Measurements from ENCODE around the gene SPOP.

SPOP gene

GRCh38 chr17:49582789-49583188, 95.1 kb downstream of the SPOP start:
- no peaks in the 10 kb centered on the region for H4K20me1 ChIP-seq (ENCODE audit: low read depth, low read length)
- H3K79me2 ChIP-seq (ENCODE audit: insufficient read depth, low read length): no peaks in the 10 kb centered on the region
- no peak overlapping the region for H3K9ac ChIP-seq (ENCODE audit: low read length)
- no peaks in the 10 kb centered on the region for H3K27me3 ChIP-seq (ENCODE audit: low read length)
- no peaks in the 10 kb centered on the region for H3K9me3 ChIP-seq (ENCODE audit: insufficient read depth, low read length)
- no peak overlapping the region for H3K27ac ChIP-seq (ENCODE audit: low read depth, low read length)
- H3K4me3 ChIP-seq (ENCODE audit: insufficient read depth, low read length, poor library complexity, severe bottlenecking): no peak overlapping the region
- no peaks in the 10 kb centered on the region for H3F3A ChIP-seq (ENCODE audit: insufficient read depth)
- TF ChIP-seq EZH2phosphoT487 (conservative IDR thresholded peaks at IDR 0.05; ENCODE audit: low read length): no peak
- no peak for TF ChIP-seq CTCF (IDR thresholded peaks at IDR 0.05; ENCODE audit: insufficient read depth, low read length, poor library complexity, severe bottlenecking)
- H3K36me3 ChIP-seq (ENCODE audit: low read length): no peaks in the 10 kb centered on the region
- no peak overlapping the region for H3K4me2 ChIP-seq (ENCODE audit: low read depth, low read length, poor library complexity, severe bottlenecking)
- H3K9me2 ChIP-seq (replicated peaks; ENCODE audit: insufficient read depth, low read length): no peaks in the 10 kb centered on the region
- no peak overlapping the region for H2AFZ ChIP-seq (ENCODE audit: low read depth, low read length, severe bottlenecking)

DNA sequence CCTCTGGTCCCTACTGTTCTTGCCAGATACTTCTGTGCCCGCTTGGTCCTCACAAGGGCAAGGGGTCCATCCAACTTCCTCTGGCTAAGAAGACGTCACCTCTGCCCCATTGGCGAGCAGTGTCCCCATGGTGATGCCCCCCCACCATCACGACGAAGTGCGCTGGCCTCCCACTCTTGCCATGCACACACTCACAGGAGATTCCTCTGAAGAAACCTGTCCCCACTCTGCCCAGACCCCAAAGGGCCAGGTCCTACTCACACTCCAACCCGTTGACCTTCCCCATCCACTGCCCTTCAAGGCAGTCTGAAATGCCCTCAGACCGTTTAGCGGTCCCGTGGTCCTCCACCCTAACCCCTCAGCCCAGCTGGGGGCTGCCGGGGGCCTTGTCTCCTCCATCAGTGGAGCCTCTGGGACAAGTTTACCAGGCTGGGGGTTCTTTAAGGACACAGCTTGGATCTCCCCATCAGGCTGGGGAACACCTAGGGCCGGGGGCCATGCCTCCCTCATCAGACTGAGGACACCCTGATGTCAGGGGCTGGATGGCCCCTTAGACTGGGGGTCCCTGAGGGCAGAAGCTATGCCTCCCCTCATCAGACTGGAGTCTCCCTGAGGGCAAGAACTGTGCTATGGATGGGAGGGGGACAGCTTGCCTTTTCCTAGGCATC, 95.7 kb downstream of the SPOP start:
- no peaks in the 10 kb centered on the region for H3K9me3 ChIP-seq (ENCODE audit: insufficient read depth, low read length)
- H3K36me3 ChIP-seq (ENCODE audit: low read length): no peaks in the 10 kb centered on the region
- H3K27ac ChIP-seq (ENCODE audit: low read depth, low read length): no peak overlapping the region
- no peaks in the 10 kb centered on the region for H3K9me2 ChIP-seq (replicated peaks; ENCODE audit: insufficient read depth, low read length)
- H3K79me2 ChIP-seq (ENCODE audit: insufficient read depth, low read length): no peaks in the 10 kb centered on the region
- no peaks in the 10 kb centered on the region for H3K27me3 ChIP-seq (ENCODE audit: low read length)
- H3K9ac ChIP-seq (ENCODE audit: low read length): no peak overlapping the region
- H3K4me3 ChIP-seq (ENCODE audit: insufficient read depth, low read length, poor library complexity, severe bottlenecking): no peak overlapping the region
- TF ChIP-seq EZH2phosphoT487 (conservative IDR thresholded peaks at IDR 0.05; ENCODE audit: low read length): no peak
- TF ChIP-seq CTCF (IDR thresholded peaks at IDR 0.05; ENCODE audit: insufficient read depth, low read length, poor library complexity, severe bottlenecking): no peak
- H3F3A ChIP-seq (ENCODE audit: insufficient read depth): no peaks in the 10 kb centered on the region
- no peaks in the 10 kb centered on the region for H4K20me1 ChIP-seq (ENCODE audit: low read depth, low read length)
- no peak overlapping the region for H3K4me2 ChIP-seq (ENCODE audit: low read depth, low read length, poor library complexity, severe bottlenecking)
- H2AFZ ChIP-seq (ENCODE audit: low read depth, low read length, severe bottlenecking): no peak overlapping the region

GRCh38 chr17:49581648-49581998, 96.3 kb downstream of the SPOP start:
- no peak overlapping the region for H3K4me3 ChIP-seq (ENCODE audit: insufficient read depth, low read length, poor library complexity, severe bottlenecking)
- no peaks in the 10 kb centered on the region for H3K27me3 ChIP-seq (ENCODE audit: low read length)
- no peaks in the 10 kb centered on the region for H3K36me3 ChIP-seq (ENCODE audit: low read length)
- no peak overlapping the region for H3K4me2 ChIP-seq (ENCODE audit: low read depth, low read length, poor library complexity, severe bottlenecking)
- no peaks in the 10 kb centered on the region for H4K20me1 ChIP-seq (ENCODE audit: low read depth, low read length)
- TF ChIP-seq EZH2phosphoT487 (conservative IDR thresholded peaks at IDR 0.05; ENCODE audit: low read length): no peak
- TF ChIP-seq CTCF (IDR thresholded peaks at IDR 0.05; ENCODE audit: insufficient read depth, low read length, poor library complexity, severe bottlenecking): no peak
- H2AFZ ChIP-seq (ENCODE audit: low read depth, low read length, severe bottlenecking): no peak overlapping the region
- no peaks in the 10 kb centered on the region for H3F3A ChIP-seq (ENCODE audit: insufficient read depth)
- no peaks in the 10 kb centered on the region for H3K9me3 ChIP-seq (ENCODE audit: insufficient read depth, low read length)
- H3K9ac ChIP-seq (ENCODE audit: low read length): no peak overlapping the region
- H3K27ac ChIP-seq (ENCODE audit: low read depth, low read length): no peak overlapping the region
- no peaks in the 10 kb centered on the region for H3K9me2 ChIP-seq (replicated peaks; ENCODE audit: insufficient read depth, low read length)
- H3K79me2 ChIP-seq (ENCODE audit: insufficient read depth, low read length): no peaks in the 10 kb centered on the region

All from SU-DHL-6 (cell line).